GM12878 (cell line): ENCODE measurements around the gene TCF25. TPM values are rescaled to one million over a fixed set of nuclear protein-coding genes. Genes with fewer than 3 reads are reported as not detected.

Source experiments
- ATAC-seq: fragments of 200-7000 bp; cut with Tn5 transposase; 3 replicates; pipeline ENCODE4 v1.9.1; 2020; ENCODE audit warnings: mild to moderate bottlenecking, moderate library complexity
- BruUV-seq: library from RNA; stranded (reverse); fragments of 400-500 nt; replicated peaks from 2 replicates; lab custom pipeline; 2021; lab: Mats Ljungman, UMichigan
- CTCF ChIA-PET: fragments of 300-600 bp; sonication (Branson Sonifier 250); formaldehyde crosslinking; extraction: SDS; loops from one replicate; lab custom pipeline; 2021; ENCODE audit warnings: inconsistent platforms; lab: Yijun Ruan, JAX
- POLR2A ChIA-PET: fragments of 350-600 bp; formaldehyde crosslinking; extraction: SDS; loops from one replicate; lab custom pipeline; 2021; ENCODE audit warnings: inconsistent platforms; lab: Charles Lee
- RAD21 ChIA-PET: fragments of 300-600 bp; sonication (Branson Sonifier 250); formaldehyde crosslinking; loops from one replicate; lab custom pipeline; 2023; ENCODE audit warnings: antibody characterized with exemption; ENCODE audit not compliant: unreplicated experiment; lab: Charles Lee
- SMC1A ChIA-PET: fragments of 300-600 bp; sonication (Branson Sonifier 250); formaldehyde crosslinking; loops from one replicate; lab custom pipeline; 2023; ENCODE audit not compliant: unreplicated experiment, uncharacterized antibody; lab: Charles Lee
- DNase-seq: peaks from one replicate; pipeline ENCODE4 v3.0.0-alpha.2; 2011; ENCODE audit warnings: low read depth, low spot score
- FAIRE-seq: peaks from 3 replicates; lab custom pipeline; 2011; peaks lifted over from hg19 to GRCh38; lab: Jason Lieb, UNC
- H2AFZ ChIP-seq: 2 replicates; pipeline ENCODE4 v1.6.0; 2011; ENCODE audit warnings: low read depth, low read length, control low read depth; ENCODE audit not compliant: control insufficient read depth
- H3K27ac ChIP-seq: 2 replicates; pipeline ENCODE4 v1.5.1; 2011; ENCODE audit warnings: control low read depth; ENCODE audit not compliant: control insufficient read depth, insufficient read depth
- H3K27me3 ChIP-seq, 2 experiments: replicated peaks in 1 of 2; 2 replicates each; pipeline versions ENCODE4 v1.6.0 to v1.6.1; 2011; ENCODE audit warnings: low read length in 1 of 2; ENCODE audit not compliant: control insufficient read depth in 2 of 2, insufficient read depth in 2 of 2
- H3K36me3 ChIP-seq, 2 experiments: 2 replicates each; pipeline ENCODE4 v1.5.1; 2011; ENCODE audit warnings: low read length in 1 of 2; ENCODE audit not compliant: control insufficient read depth in 2 of 2, insufficient read depth in 2 of 2
- H3K4me1 ChIP-seq: 2 replicates; pipeline ENCODE4 v1.6.1; 2011; ENCODE audit warnings: mild to moderate bottlenecking, low read length, moderate library complexity, mixed read lengths; ENCODE audit not compliant: control insufficient read depth, insufficient read depth
- H3K4me2 ChIP-seq: 2 replicates; pipeline ENCODE4 v1.6.0; 2011; ENCODE audit warnings: control low read depth; ENCODE audit not compliant: control insufficient read depth, insufficient read depth
- H3K4me3 ChIP-seq: fragments of 200-600 bp; sonication (generic); 2 replicates; pipeline ENCODE4 v1.5.1; 2016
- H3K79me2 ChIP-seq: 2 replicates; pipeline ENCODE4 v1.6.0; 2011; ENCODE audit warnings: low read length; ENCODE audit not compliant: control insufficient read depth, insufficient read depth
- H3K9ac ChIP-seq: 2 replicates; pipeline ENCODE4 v1.8.0; 2011; ENCODE audit warnings: low read length, control low read depth, mixed read lengths; ENCODE audit not compliant: control insufficient read depth, insufficient read depth
- H3K9me3 ChIP-seq: replicated peaks from 3 replicates; pipeline ENCODE4 v1.5.1; 2011; ENCODE audit warnings: mild to moderate bottlenecking, low read length; ENCODE audit not compliant: control insufficient read depth, insufficient read depth
- H4K20me1 ChIP-seq: 2 replicates; pipeline ENCODE4 v1.6.0; 2011; ENCODE audit not compliant: control insufficient read depth, insufficient read depth
- BMI1 ChIP-seq: fragments of 450-650 bp; IDR thresholded peaks from 2 replicates; pipeline ENCODE4 v1.6.1; 2016; ENCODE audit warnings: mild to moderate bottlenecking, moderate library complexity, borderline replicate concordance
- POLR2AphosphoS2 ChIP-seq: IDR thresholded peaks from 2 replicates; pipeline ENCODE4 v1.6.1; 2011; ENCODE audit warnings: low read depth, mild to moderate bottlenecking, low read length, improper control_type of control experiment, moderate library complexity
- RUNX3 ChIP-seq: IDR thresholded peaks from 2 replicates; pipeline ENCODE4 v1.6.1; 2012; ENCODE audit warnings: low read length, inconsistent platforms
- WGBS: methylation state at CpG from one replicate; pipeline ENCODE4 v1.1.6; 2016; ENCODE audit warnings: low lambda C conversion rate; ENCODE audit not compliant: insufficient replicate concordance, insufficient coverage; ENCODE audit errors: missing lambda C conversion rate; 5-methylcytosine and 5-hydroxymethylcytosine counted together
- in situ Hi-C: fragments of 300-500 bp; cut with MboI; formaldehyde crosslinking; loops from 9 replicates; pipeline ENCODE4 v1.14.3; 2018; ENCODE audit warnings: mixed read lengths
- intact Hi-C: fragments of 100-400 bp; cut with micrococcal nuclease; formaldehyde crosslinking; loops from one replicate; pipeline ENCODE4 v1.14.2; 2022; ENCODE audit not compliant: unreplicated experiment
- polyA plus RNA-seq, 11 experiments: library from polyadenylated mRNA; depleted of rRNA in 4 of 11; unstranded in 6 of 11; stranded (reverse) in 5 of 11; fragments of >200 nt; fragmentation: Nextera tagmentation in 4 of 11; fragmentation: Illumina TruSeq in 1 of 11; extraction: Ambion mirVana in 4 of 11; extraction: Trizol in 1 of 11; gene quantifications; 1 replicate in 1 of 11; 2 replicates in 10 of 11; pipeline versions ENCODE4 v1.2.1 to v1.2.3, GENCODE V29; 2011 to 2016; ENCODE audit warnings: inconsistent platforms in 2 of 11, missing spikeins in 2 of 11, low read depth in 1 of 11
- total RNA-seq, 4 experiments: library from RNA; depleted of rRNA in 3 of 4; stranded (reverse); fragments of >200 nt in 3 of 4; fragmentation: Illumina TruSeq in 1 of 4; extraction: Trizol in 1 of 4; gene quantifications; 2 replicates each; pipeline versions ENCODE4 v1.2.1 to v1.2.3, GENCODE V29; 2013 to 2021

Gene TCF25
- total and polyA plus RNA-seq, 10 of the 15 experiments (the other 5 are each of a cell fraction or from before 2014, with no cell fraction given), result 8.4 to 130 (median 89.4) TPM

- TSS peak; percentile 8 for BruUV-seq
- intact Hi-C loops, result no loop called here
- FAIRE-seq, result no peak
- Histone ChIP-seq H4K20me1 (peaks cover 5% of the 10 kb centered on the region; the same call in 1 of the 2 replicates), H3K4me2 (no peak overlapping the region), H3K36me3 (peaks cover 28 to 34% of the 10 kb centered on the region in 2 experiments), H3K27me3 (no peaks in the 10 kb centered on the region), H3K4me3 (no peak overlapping the region), H3K4me1 (no peaks in the 10 kb centered on the region), H3K79me2 (peaks cover 12% of the 10 kb centered on the region), H2AFZ (no peak overlapping the region), H3K9me3 (no peaks in the 10 kb centered on the region), H3K27ac (no peak overlapping the region), H3K9ac (no peak overlapping the region)
- SMC1A ChIA-PET, result no interaction called here
- RAD21 ChIA-PET, result no interaction called here
- POLR2A ChIA-PET, result no interaction called here
- TF ChIP-seq POLR2AphosphoS2 (peak; percentile 41; the same call in 1 of the 2 replicates), BMI1 (no peak)
- WGBS, result 93% methylated on average over 28 of the region's 28 CpGs
- no peak for DNase-seq
- ATAC-seq, result no peak
- in situ Hi-C loops, result no loop called here
- CTCF ChIA-PET, result no interaction called here
Measured at GRCh38 chr16:89883346-89884040, 10.1 kb downstream of the TCF25 start.

GRCh38 chr16:89884041-89884421 is 10.6 kb downstream of the TCF25 start:
- ChIA-PET CTCF (no interaction called here), SMC1A (no interaction called here), RAD21 (no interaction called here), POLR2A (no interaction called here)
- no TSS peak for BruUV-seq
- in situ Hi-C loops, result no loop called here
- TF ChIP-seq RUNX3 (no peak), POLR2AphosphoS2 (peak; percentile 14; the same call in 1 of the 2 replicates)
- Histone ChIP-seq H3K9ac (no peak overlapping the region), H3K4me3 (no peak overlapping the region), H3K27ac (no peak overlapping the region), H3K9me3 (no peaks in the 10 kb centered on the region), H2AFZ (no peak overlapping the region), H4K20me1 (peaks cover 5% of the 10 kb centered on the region; the same call in 1 of the 2 replicates), H3K79me2 (peaks cover 7% of the 10 kb centered on the region), H3K36me3 (peaks cover 23 to 31% of the 10 kb centered on the region in 2 experiments), H3K4me2 (no peak overlapping the region), H3K27me3 (no peaks in the 10 kb centered on the region), H3K4me1 (no peaks in the 10 kb centered on the region)
- WGBS, result 89% methylated on average over 8 of the region's 8 CpGs
- DNase-seq (no peak), ATAC-seq (no peak), FAIRE-seq (no peak)
- intact Hi-C loops, result no loop called here
